B cell (primary cell): ENCODE results near the gene PAPLN. TPM values are rescaled to one million over a fixed set of nuclear protein-coding genes. Genes with fewer than 3 reads are reported as not detected.

Experiments
- ATAC-seq: fragments of 200-7000 bp; cut with Tn5 transposase; one replicate; pipeline ENCODE4 v1.10.0; 2021; ENCODE audit warnings: low read depth, mild to moderate bottlenecking, moderate number of reproducible peaks, moderate library complexity
- CTCF ChIA-PET: fragments of 350-600 bp; sonication (Branson Sonifier 250); formaldehyde crosslinking; loops from one replicate; lab custom pipeline; 2021; ENCODE audit warnings: antibody characterized with exemption, inconsistent platforms; lab: Charles Lee
- POLR2A ChIA-PET: fragments of 350-600 bp; sonication (Branson Sonifier 250); formaldehyde crosslinking; loops from one replicate; lab custom pipeline; 2021; ENCODE audit warnings: antibody characterized with exemption; lab: Charles Lee
- DNase-seq: peaks from one replicate; pipeline ENCODE4 v3.0.0; 2013
- H2AFZ ChIP-seq: 2 replicates; pipeline ENCODE4 v1.6.1; 2012; ENCODE audit warnings: mild to moderate bottlenecking, low read depth, low read length; ENCODE audit not compliant: insufficient read depth, poor library complexity, severe bottlenecking
- H3K27ac ChIP-seq, 2 donors: 1 replicate in 1 of 2; 2 replicates in 1 of 2; pipeline ENCODE4 v1.5.1; 2012 to 2013; ENCODE audit warnings: low read length in 2 of 2, mild to moderate bottlenecking in 2 of 2, moderate library complexity in 1 of 2
- H3K27me3 ChIP-seq, 4 experiments: fragments of 200-600 bp in 1 of 4; sonication (generic) in 1 of 4; replicated peaks in 1 of 4; 1 replicate in 2 of 4; 2 replicates in 2 of 4; pipeline versions ENCODE4 v1.6.1 to v1.7.0; 2013 to 2016; ENCODE audit warnings: low read length in 3 of 4, mild to moderate bottlenecking in 2 of 4, mixed read lengths in 1 of 4, moderate library complexity in 1 of 4; ENCODE audit not compliant: insufficient read depth in 4 of 4, control insufficient read depth in 3 of 4; ENCODE audit errors: control extremely low read depth in 1 of 4
- H3K36me3 ChIP-seq, 2 experiments: replicated peaks in 1 of 2; 1 replicate in 1 of 2; 2 replicates in 1 of 2; pipeline versions ENCODE4 v1.6.1 to v1.7.1; 2013; ENCODE audit warnings: low read length in 1 of 2; ENCODE audit not compliant: insufficient read depth in 2 of 2, control insufficient read depth in 1 of 2; ENCODE audit errors: control extremely low read depth in 1 of 2, extremely low read depth in 1 of 2
- H3K4me1 ChIP-seq, 2 donors: fragments of 200-600 bp in 1 of 2; sonication (generic) in 1 of 2; 1 replicate in 1 of 2; 2 replicates in 1 of 2; pipeline versions ENCODE4 v1.5.1 to v1.6.1; 2013 to 2017; ENCODE audit warnings: low read length in 2 of 2; ENCODE audit not compliant: control insufficient read depth in 2 of 2, insufficient read depth in 2 of 2
- H3K4me2 ChIP-seq: replicated peaks from 2 replicates; pipeline ENCODE3; 2012; ENCODE audit warnings: mild to moderate bottlenecking, low read depth, low read length; ENCODE audit not compliant: poor library complexity, severe bottlenecking
- H3K4me3 ChIP-seq, 5 experiments: fragments of 200-600 bp in 1 of 5; sonication (generic) in 1 of 5; 1 replicate in 3 of 5; 2 replicates in 2 of 5; pipeline versions ENCODE4 v1.5.1 to v1.7.0; 2011 to 2016; ENCODE audit warnings: low read length in 4 of 5, mild to moderate bottlenecking in 4 of 5, low read depth in 2 of 5, control low read depth in 1 of 5, moderate library complexity in 1 of 5; ENCODE audit not compliant: insufficient read depth in 1 of 5; ENCODE audit errors: control extremely low read depth in 1 of 5, extremely low read depth in 1 of 5
- H3K79me2 ChIP-seq: fragments of 200-600 bp; sonication (generic); one replicate; pipeline ENCODE4 v1.6.0; 2016; ENCODE audit warnings: low read length; ENCODE audit not compliant: control insufficient read depth, insufficient read depth
- H3K9ac ChIP-seq: fragments of 200-600 bp; sonication (generic); 2 replicates; pipeline ENCODE4 v1.6.1; 2017; ENCODE audit warnings: mild to moderate bottlenecking, low read length, moderate library complexity
- H3K9me3 ChIP-seq, 3 donors: one replicate each; pipeline versions ENCODE4 v1.6.1 to v1.7.1; 2013; ENCODE audit warnings: low read length in 2 of 3; ENCODE audit not compliant: control insufficient read depth in 2 of 3, insufficient read depth in 1 of 3; ENCODE audit errors: control extremely low read depth in 1 of 3
- H4K20me1 ChIP-seq: 2 replicates; pipeline ENCODE4 v1.6.0; 2012; ENCODE audit warnings: mild to moderate bottlenecking, low read length; ENCODE audit not compliant: insufficient read depth, control insufficient read depth, poor library complexity, severe bottlenecking
- H3K27ac Mint-ChIP-seq: one replicate; pipeline ENCODE4 v1.8.0; 2021; ENCODE audit warnings: mixed read lengths
- H3K27me3 Mint-ChIP-seq: one replicate; pipeline ENCODE4 v1.8.0; 2021; ENCODE audit warnings: mixed read lengths
- H3K4me1 Mint-ChIP-seq: one replicate; pipeline ENCODE4 v1.8.0; 2021; ENCODE audit warnings: mixed read lengths
- H3K4me3 Mint-ChIP-seq: one replicate; pipeline ENCODE4 v1.8.0; 2021; ENCODE audit warnings: mixed read lengths
- H3K9me3 Mint-ChIP-seq: one replicate; pipeline ENCODE4 v1.8.0; 2022; ENCODE audit warnings: mixed read lengths; ENCODE audit not compliant: insufficient read depth
- CTCF ChIP-seq: fragments of 200-600 bp; IDR thresholded peaks from one replicate; pipeline ENCODE4 v1.8.0; 2022; ENCODE audit warnings: antibody characterized with exemption, mild to moderate bottlenecking
- EZH2 ChIP-seq: IDR thresholded peaks from 2 replicates; pipeline ENCODE4 v1.6.1; 2012; ENCODE audit warnings: borderline replicate concordance, low read depth, mild to moderate bottlenecking, moderate library complexity, low read length; ENCODE audit not compliant: insufficient read depth, poor library complexity, severe bottlenecking
- WGBS: methylation state at CpG from one replicate; pipeline ENCODE4 v1.1.5; 2013; ENCODE audit warnings: missing lambda C conversion rate; ENCODE audit not compliant: insufficient coverage; 5-methylcytosine and 5-hydroxymethylcytosine counted together
- intact Hi-C: fragments of 100-400 bp; cut with micrococcal nuclease; formaldehyde crosslinking; loops from one replicate; pipeline ENCODE4 v1.10.0; 2022
- polyA plus RNA-seq: library from polyadenylated mRNA; depleted of rRNA; stranded (reverse); fragments of >200 nt; gene quantifications from 2 replicates; pipeline ENCODE4 v1.2.3, GENCODE V29; 2012
- total RNA-seq, 2 donors: library from RNA; stranded (reverse); fragments of 120-200 nt in 1 of 2; gene quantifications; 1 replicate in 1 of 2; 2 replicates in 1 of 2; pipeline versions ENCODE4 v1.2.3 to v1.2.4, GENCODE V29; 2013 to 2022

Gene PAPLN
- total and polyA plus RNA-seq, 2 donors (not counting 1 experiment from before 2014, with no cell fraction given): 0.69 to 1.5 TPM

DNA sequence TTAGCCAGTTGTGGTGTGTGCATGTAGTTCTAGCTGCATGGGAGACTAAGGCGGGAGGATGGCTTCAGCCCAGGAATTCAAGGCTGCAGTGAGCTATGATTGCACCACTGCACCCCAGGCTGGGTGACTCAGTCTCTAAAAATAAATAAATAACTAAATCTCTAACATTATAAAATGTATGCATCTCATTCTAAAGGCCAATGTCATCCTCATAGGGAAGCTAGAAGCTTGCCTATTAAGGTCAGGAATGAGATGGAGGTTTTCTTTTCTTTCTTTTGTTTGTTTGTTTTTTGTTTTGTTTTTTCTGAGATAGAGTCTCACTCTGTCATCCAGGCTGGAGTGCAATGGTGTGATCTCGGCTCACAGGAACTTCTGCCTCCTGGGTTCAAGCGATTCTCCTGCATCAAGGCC is 48.8 kb upstream of the PAPLN start:
- no peaks in the 10 kb centered on the region for H3K27me3 Mint-ChIP-seq
- POLR2A ChIA-PET: no interaction called here
- no peak overlapping the region for H3K4me3 Mint-ChIP-seq
- Histone ChIP-seq H2AFZ (no peak overlapping the region), H3K79me2 (no peaks in the 10 kb centered on the region), H3K4me1 (no peaks in the 10 kb centered on the region), H3K9me3 (peaks cover 0 to 3% (median 0%) of the 10 kb centered on the region in 3 donors), H4K20me1 (peaks cover 6% of the 10 kb centered on the region), H3K4me3 (no peak overlapping the region), H3K27ac (no peak overlapping the region), H3K9ac (no peak overlapping the region), H3K36me3 (peaks cover 0 to 54% of the 10 kb centered on the region in 2 experiments), H3K4me2 (no peak overlapping the region), H3K27me3 (no peaks in the 10 kb centered on the region)
- 100% methylated on average over 2 of the region's 3 CpGs for WGBS
- intact Hi-C loops: no loop called here
- no peaks in the 10 kb centered on the region for H3K4me1 Mint-ChIP-seq
- ATAC-seq: no peak
- DNase-seq: no peak
- H3K27ac Mint-ChIP-seq: no peak overlapping the region
- H3K9me3 Mint-ChIP-seq: no peaks in the 10 kb centered on the region
- TF ChIP-seq EZH2 (no peak), CTCF (no peak)
- CTCF ChIA-PET: interaction anchor here (0.8 to 1.7 kb wide), 2 partner anchors 16 to 107 kb away, joined by 4 read pairs; no protein-coding TSS in a partner anchor

- H3K4me3 ChIP-seq: no peak overlapping the region
- Mint-ChIP-seq H3K27me3 (no peaks in the 10 kb centered on the region), H3K9me3 (no peaks in the 10 kb centered on the region), H3K4me3 (no peak overlapping the region), H3K4me1 (no peaks in the 10 kb centered on the region), H3K27ac (no peak overlapping the region)
- peaks cover 0 to 64% of the 10 kb centered on the region in 2 experiments for H3K36me3 ChIP-seq
- DNase-seq (no peak), ATAC-seq (no peak)
- CTCF ChIA-PET: no interaction called here
- H2AFZ ChIP-seq: no peak overlapping the region
- no peak overlapping the region for H3K4me2 ChIP-seq
- no peak overlapping the region for H3K9ac ChIP-seq
- H3K79me2 ChIP-seq: no peaks in the 10 kb centered on the region
- POLR2A ChIA-PET: no interaction called here
- no peak for TF ChIP-seq EZH2
- no peaks in the 10 kb centered on the region for H3K4me1 ChIP-seq
- 90% methylated on average over 3 of the region's 3 CpGs for WGBS
- H3K27me3 ChIP-seq: no peaks in the 10 kb centered on the region
- intact Hi-C loops: no loop called here
- no peak overlapping the region for H3K27ac ChIP-seq
- peaks cover 0 to 3% (median 0%) of the 10 kb centered on the region in 3 donors for H3K9me3 ChIP-seq
- H4K20me1 ChIP-seq: peaks cover 6% of the 10 kb centered on the region
Observed at GRCh38 chr14:73189651-73190050, 47.7 kb upstream of the PAPLN start.
